Measurements from ENCODE around the gene SAMM50. TPM values are rescaled to one million over a fixed set of nuclear protein-coding genes. Genes with fewer than 3 reads are reported as not detected.

The SAMM50 gene
- total and polyA plus RNA-seq, 2 experiments from 2014 or later, result 37.6 to 53.5 TPM

GRCh38 chr22:43980579-43980978 is 25.3 kb downstream of the SAMM50 start:
- H3K4me1 ChIP-seq (ENCODE audit: insufficient read depth), result no peaks in the 10 kb centered on the region
- no peak overlapping the region for H3K4me3 ChIP-seq
- no peak overlapping the region for H3K4me2 ChIP-seq
- no peaks in the 10 kb centered on the region for H3K27me3 ChIP-seq
- H2AFZ ChIP-seq, result no peak overlapping the region
- H3K27ac ChIP-seq, result no peak overlapping the region
- H3K79me2 ChIP-seq, result no peaks in the 10 kb centered on the region
- H3K9me3 ChIP-seq (ENCODE audit: low read depth), result no peaks in the 10 kb centered on the region
- no peak for DNase-seq (ENCODE audit: low spot score)
- TF ChIP-seq EZH2 (IDR thresholded peaks at IDR 0.05; ENCODE audit: borderline replicate concordance), result no peak
- TF ChIP-seq CTCF (IDR thresholded peaks at IDR 0.05; ENCODE audit: poor library complexity), result no peak
- TF ChIP-seq EZH2phosphoT487 (IDR thresholded peaks at IDR 0.05; ENCODE audit: low read depth, severe bottlenecking, unreplicated experiment), result no peak
- no peaks in the 10 kb centered on the region for H3K36me3 ChIP-seq (replicated peaks; ENCODE audit: insufficient read depth, low read depth)
- WGBS (ENCODE audit: low lambda C conversion rate, missing lambda C conversion rate), result 98% methylated on average over 7 of the region's 7 CpGs
- no peaks in the 10 kb centered on the region for H3K9me2 ChIP-seq (replicated peaks; ENCODE audit: insufficient read depth)
- no peaks in the 10 kb centered on the region for H4K20me1 ChIP-seq (ENCODE audit: insufficient read depth, poor library complexity, severe bottlenecking)

- Histone ChIP-seq H3K79me2 (no peaks in the 10 kb centered on the region), H2AFZ (no peak overlapping the region), H3K36me3 (replicated peaks; ENCODE audit: insufficient read depth, low read depth) (no peaks in the 10 kb centered on the region), H3K9me2 (replicated peaks; ENCODE audit: insufficient read depth) (no peaks in the 10 kb centered on the region), H3K27ac (no peak overlapping the region), H4K20me1 (ENCODE audit: insufficient read depth, poor library complexity, severe bottlenecking) (no peaks in the 10 kb centered on the region), H3K4me2 (no peak overlapping the region), H3K4me3 (no peak overlapping the region), H3K4me1 (ENCODE audit: insufficient read depth) (no peaks in the 10 kb centered on the region), H3K9me3 (ENCODE audit: low read depth) (no peaks in the 10 kb centered on the region), H3K27me3 (no peaks in the 10 kb centered on the region)
- DNase-seq (ENCODE audit: low spot score), result no peak
- 95% methylated on average over 17 of the region's 17 CpGs for WGBS (ENCODE audit: low lambda C conversion rate, missing lambda C conversion rate)
- TF ChIP-seq CTCF (IDR thresholded peaks at IDR 0.05; ENCODE audit: poor library complexity), result no peak
- no peak for TF ChIP-seq EZH2phosphoT487 (IDR thresholded peaks at IDR 0.05; ENCODE audit: low read depth, severe bottlenecking, unreplicated experiment)
- TF ChIP-seq EZH2 (IDR thresholded peaks at IDR 0.05; ENCODE audit: borderline replicate concordance), result no peak
Observed at GRCh38 chr22:43980996-43981395, 25.8 kb downstream of the SAMM50 start.

GRCh38 chr22:43983808-43984207 is 28.6 kb downstream of the SAMM50 start:
- no peaks in the 10 kb centered on the region for H3K4me1 ChIP-seq (ENCODE audit: insufficient read depth)
- no peaks in the 10 kb centered on the region for H3K9me2 ChIP-seq (replicated peaks; ENCODE audit: insufficient read depth)
- 96% methylated on average over 16 of the region's 16 CpGs for WGBS (ENCODE audit: low lambda C conversion rate, missing lambda C conversion rate)
- no peak overlapping the region for H3K27ac ChIP-seq
- no peaks in the 10 kb centered on the region for H3K79me2 ChIP-seq
- H2AFZ ChIP-seq, result no peak overlapping the region
- H3K4me2 ChIP-seq, result no peak overlapping the region
- no peaks in the 10 kb centered on the region for H3K9me3 ChIP-seq (ENCODE audit: low read depth)
- TF ChIP-seq EZH2phosphoT487 (IDR thresholded peaks at IDR 0.05; ENCODE audit: low read depth, severe bottlenecking, unreplicated experiment) (no peak), EZH2 (IDR thresholded peaks at IDR 0.05; ENCODE audit: borderline replicate concordance) (no peak), CTCF (IDR thresholded peaks at IDR 0.05; ENCODE audit: poor library complexity) (no peak)
- no peak for DNase-seq (ENCODE audit: low spot score)
- H4K20me1 ChIP-seq (ENCODE audit: insufficient read depth, poor library complexity, severe bottlenecking), result no peaks in the 10 kb centered on the region
- no peak overlapping the region for H3K4me3 ChIP-seq
- no peaks in the 10 kb centered on the region for H3K27me3 ChIP-seq
- no peaks in the 10 kb centered on the region for H3K36me3 ChIP-seq (replicated peaks; ENCODE audit: insufficient read depth, low read depth)

GRCh38 chr22:43985532-43985931 is 30.3 kb downstream of the SAMM50 start:
- Histone ChIP-seq H3K79me2 (no peaks in the 10 kb centered on the region), H3K9me2 (replicated peaks; ENCODE audit: insufficient read depth) (no peaks in the 10 kb centered on the region), H3K36me3 (replicated peaks; ENCODE audit: insufficient read depth, low read depth) (no peaks in the 10 kb centered on the region), H3K27me3 (no peaks in the 10 kb centered on the region), H3K4me3 (no peak overlapping the region), H3K4me2 (no peak overlapping the region), H3K9me3 (ENCODE audit: low read depth) (no peaks in the 10 kb centered on the region), H4K20me1 (ENCODE audit: insufficient read depth, poor library complexity, severe bottlenecking) (no peaks in the 10 kb centered on the region), H3K27ac (no peak overlapping the region), H3K4me1 (ENCODE audit: insufficient read depth) (no peaks in the 10 kb centered on the region), H2AFZ (no peak overlapping the region)
- DNase-seq (ENCODE audit: low spot score), result no peak
- TF ChIP-seq EZH2phosphoT487 (IDR thresholded peaks at IDR 0.05; ENCODE audit: low read depth, severe bottlenecking, unreplicated experiment) (no peak), EZH2 (IDR thresholded peaks at IDR 0.05; ENCODE audit: borderline replicate concordance) (no peak), CTCF (IDR thresholded peaks at IDR 0.05; ENCODE audit: poor library complexity) (no peak)
- 91% methylated on average over 12 of the region's 12 CpGs for WGBS (ENCODE audit: low lambda C conversion rate, missing lambda C conversion rate)

Data from hepatocyte (in vitro differentiated cells).